NCI-H510A (cell line): ENCODE measurements around the gene PCDHB6.
"Not testable (repeated sequence)": the region's sequence is repeated elsewhere in the genome, so short reads cannot be mapped to it uniquely, and the experiment has no call there.

Experiments
- DNase-seq: peaks from one replicate; lab custom pipeline; 2025; lab: John Stamatoyannopoulos, UW

Gene PCDHB6

DNA sequence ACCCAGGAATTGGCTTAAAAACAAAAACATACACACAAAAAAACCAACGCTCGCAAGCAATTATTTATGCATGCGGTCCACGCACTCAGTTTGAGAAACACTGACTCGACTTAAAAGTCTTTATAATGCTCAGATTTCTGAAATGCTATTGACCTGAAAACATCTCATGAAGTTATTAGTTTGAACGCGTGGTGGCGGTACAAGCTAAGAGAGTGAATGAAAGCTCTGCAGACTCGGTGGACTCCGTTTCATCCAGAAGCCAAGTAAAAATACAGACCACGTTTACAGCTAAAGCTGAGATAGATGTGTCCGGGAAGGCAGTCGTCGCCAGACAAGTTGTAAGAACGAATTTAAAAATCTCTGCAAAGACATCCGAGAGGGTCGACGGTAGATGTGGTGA, at the start of gene PCDHB6:
Gene PCDHB6, plus strand, starts transcription at position 246 of the 400 bp plus-strand sequence. CDS start 201 bp downstream, outside the sequence.
- peak; percentile 4 for DNase-seq

DNA sequence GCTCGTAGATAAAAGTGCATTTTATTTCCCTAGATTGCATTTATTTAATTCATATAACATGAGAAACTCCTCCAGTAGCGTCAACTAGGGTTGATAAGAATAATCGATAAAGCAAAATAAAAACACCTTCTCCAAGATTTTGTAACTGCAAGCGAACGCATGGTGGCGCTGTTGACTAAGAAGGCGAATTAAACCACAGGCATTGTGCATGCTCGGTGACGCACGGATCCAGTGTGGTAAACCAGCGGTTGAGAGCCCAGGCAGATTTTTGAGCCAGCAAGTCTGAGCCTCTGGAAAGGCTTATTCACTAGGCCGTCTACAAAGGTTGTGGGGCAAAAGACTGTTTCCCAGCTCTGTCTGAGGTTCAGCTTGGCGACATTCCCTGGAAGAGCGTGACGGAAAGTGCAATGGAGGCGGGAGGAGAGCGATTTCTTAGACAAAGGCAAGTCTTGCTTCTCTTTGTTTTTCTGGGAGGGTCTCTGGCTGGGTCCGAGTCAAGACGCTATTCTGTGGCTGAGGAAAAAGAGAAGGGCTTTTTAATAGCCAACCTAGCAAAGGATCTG, 49.5 kb upstream of the PCDHB6 start, which contains the start of gene PCDHB3:
Gene PCDHB3, plus strand, starts transcription at position 231 of the 563 bp plus-strand sequence. Its CDS starts 177 bp downstream, at position 408.
- no peak for DNase-seq

DNA sequence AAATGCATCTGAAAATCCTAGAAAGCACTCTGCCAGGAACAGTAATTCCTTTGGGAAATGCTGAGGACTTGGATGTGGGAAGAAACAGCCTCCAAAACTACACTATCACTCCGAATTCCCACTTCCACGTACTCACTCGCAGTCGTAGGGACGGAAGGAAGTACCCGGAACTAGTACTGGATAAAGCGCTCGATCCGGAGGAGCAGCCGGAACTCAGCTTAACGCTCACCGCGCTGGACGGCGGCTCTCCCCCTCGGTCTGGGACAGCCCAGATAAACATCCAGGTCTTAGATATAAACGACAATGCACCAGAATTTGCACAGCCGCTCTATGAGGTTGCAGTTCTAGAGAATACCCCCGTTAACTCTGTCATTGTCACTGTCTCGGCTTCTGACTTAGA, 48.8 kb upstream of the PCDHB6 start:
- no peak for DNase-seq

DNA sequence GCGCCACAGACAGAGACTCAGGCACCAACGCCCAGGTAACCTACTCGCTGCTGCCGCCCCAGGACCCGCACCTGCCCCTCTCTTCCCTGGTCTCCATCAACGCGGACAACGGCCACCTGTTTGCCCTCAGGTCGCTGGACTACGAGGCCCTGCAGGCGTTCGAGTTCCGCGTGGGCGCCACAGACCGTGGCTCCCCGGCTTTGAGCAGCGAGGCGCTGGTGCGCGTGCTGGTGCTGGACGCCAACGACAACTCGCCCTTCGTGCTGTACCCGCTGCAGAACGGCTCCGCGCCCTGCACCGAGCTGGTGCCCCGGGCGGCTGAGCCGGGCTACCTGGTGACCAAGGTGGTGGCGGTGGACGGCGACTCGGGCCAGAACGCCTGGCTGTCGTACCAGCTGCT, 47.8 kb upstream of the PCDHB6 start:
- DNase-seq, result not testable (repeated sequence)

DNA sequence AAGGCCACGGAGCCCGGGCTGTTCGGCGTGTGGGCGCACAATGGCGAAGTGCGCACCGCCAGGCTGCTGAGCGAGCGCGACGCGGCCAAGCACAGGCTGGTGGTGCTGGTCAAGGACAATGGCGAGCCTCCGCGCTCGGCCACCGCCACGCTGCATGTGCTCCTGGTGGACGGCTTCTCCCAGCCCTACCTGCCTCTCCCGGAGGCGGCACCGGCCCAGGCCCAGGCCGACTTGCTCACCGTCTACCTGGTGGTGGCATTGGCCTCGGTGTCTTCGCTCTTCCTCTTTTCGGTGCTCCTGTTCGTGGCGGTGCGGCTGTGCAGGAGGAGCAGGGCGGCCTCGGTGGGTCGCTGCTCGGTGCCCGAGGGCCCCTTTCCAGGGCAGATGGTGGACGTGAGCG, 47.4 kb upstream of the PCDHB6 start:
- not testable (repeated sequence) for DNase-seq

DNA sequence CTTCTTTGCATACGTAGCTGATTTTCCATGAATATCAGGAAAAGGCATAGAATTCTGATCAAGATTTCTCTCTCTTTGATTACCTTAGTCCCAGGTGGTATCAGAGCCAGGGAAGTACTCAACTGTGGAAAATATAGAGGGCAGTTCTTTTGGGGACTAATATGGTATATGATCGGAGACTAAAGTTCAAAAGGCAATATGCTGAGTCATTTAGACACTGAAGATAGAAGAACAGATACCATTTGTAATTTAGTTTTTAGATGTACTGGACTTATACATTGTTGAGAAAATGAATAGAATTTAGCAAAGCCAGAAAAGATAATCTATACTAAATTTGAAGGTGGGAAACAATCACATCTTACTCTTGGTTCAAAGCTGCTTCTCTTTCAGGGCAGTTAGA, 44.5 kb upstream of the PCDHB6 start:
- no peak for DNase-seq

DNA sequence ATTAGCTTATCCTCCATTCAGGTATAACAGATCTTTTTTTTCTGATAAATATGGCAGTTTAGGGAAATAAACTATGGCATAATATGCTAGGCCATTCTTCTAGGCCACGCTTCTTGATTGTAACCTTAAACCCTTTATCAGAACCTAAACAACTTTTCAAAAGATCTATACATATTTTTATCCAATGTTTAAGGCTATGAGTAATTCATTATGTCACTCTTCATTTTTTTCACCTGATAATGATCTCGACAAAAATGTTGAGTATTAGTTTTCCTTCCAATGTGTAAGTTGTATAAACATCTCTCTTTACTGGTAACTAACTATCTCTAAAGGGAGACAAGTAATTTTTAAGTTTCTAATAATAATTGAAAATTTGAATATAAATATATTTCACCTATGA, 30.6 kb upstream of the PCDHB6 start:
- DNase-seq, result no peak

DNA sequence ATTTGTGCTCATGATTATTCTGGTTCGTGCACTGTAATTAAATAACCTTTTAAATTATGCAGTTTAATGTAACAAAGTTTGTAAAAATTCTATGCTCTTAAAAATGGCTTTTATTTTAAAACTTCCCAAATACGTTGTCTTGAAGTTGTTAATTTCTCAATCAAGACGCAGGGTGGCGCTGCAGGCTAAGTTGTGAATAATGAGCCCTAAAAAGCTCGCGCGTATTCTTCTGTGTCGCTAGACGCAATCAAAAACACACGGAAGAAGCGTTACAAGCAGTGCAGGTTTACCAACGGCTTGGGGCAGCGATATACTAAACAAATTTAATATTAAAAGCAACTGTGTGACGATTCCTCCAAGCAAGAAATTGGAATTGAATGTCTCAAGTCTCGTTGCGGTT, 28.3 kb upstream of the PCDHB6 start, which contains the start of gene PCDHB4:
Gene PCDHB4, plus strand, starts transcription at position 256 of the 400 bp plus-strand sequence. CDS start 181 bp downstream, outside the sequence.
- DNase-seq, result no peak

DNA sequence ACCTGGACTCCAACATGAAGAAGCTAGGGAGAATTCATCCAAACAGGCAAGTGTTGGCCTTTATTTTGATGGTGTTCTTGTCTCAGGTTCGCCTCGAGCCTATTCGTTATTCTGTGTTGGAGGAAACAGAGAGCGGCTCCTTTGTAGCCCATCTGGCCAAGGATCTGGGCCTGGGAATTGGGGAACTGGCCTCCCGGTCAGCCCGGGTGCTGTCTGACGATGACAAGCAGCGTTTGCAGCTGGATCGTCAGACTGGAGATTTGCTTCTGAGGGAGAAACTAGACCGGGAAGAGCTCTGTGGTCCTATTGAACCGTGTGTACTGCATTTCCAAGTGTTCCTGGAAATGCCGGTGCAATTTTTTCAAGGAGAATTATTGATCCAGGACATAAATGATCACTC, 27.9 kb upstream of the PCDHB6 start:
- DNase-seq, result no peak

DNA sequence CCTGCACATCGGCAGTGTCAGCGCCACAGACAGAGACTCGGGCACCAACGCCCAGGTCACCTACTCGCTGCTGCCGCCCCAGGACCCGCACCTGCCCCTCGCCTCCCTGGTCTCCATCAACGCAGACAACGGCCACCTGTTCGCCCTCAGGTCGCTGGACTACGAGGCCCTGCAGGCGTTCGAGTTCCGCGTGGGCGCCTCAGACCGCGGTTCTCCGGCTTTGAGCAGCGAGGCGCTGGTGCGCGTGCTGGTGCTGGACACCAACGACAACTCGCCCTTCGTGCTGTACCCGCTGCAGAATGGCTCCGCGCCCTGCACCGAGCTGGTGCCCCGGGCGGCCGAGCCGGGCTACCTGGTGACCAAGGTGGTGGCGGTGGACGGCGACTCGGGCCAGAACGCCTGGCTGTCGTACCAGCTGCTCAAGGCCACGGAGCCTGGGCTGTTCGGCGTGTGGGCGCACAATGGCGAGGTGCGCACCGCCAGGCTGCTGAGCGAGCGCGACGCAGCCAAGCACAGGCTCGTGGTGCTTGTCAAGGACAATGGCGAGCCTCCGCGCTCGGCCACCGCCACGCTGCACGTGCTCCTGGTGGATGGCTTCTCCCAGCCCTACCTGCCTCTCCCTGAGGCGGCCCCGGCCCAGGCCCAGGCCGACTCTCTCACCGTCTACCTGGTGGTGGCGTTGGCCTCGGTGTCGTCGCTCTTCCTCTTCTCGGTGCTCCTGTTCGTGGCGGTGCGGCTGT, 26.3 kb upstream of the PCDHB6 start:
- DNase-seq, result not testable (repeated sequence)

DNA sequence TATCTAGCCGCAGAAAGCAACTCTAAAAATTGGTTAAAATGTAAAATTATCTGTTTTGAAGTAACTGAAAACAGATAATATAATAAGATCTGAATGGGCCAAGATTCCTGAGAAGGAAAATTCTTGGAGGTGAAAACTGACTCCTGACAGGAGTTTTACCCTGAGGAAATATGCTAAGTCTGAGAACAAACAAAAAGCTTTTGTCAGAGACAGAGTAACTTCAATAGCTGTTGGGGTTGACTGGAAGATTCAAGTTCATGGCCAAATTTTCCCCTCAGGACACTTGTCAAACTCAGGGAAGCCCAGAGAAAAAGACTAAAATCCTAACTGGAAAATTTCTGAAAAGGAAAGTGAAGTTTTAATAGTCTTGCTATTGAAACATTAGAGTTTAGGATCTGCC, 22.6 kb upstream of the PCDHB6 start:
- no peak for DNase-seq

DNA sequence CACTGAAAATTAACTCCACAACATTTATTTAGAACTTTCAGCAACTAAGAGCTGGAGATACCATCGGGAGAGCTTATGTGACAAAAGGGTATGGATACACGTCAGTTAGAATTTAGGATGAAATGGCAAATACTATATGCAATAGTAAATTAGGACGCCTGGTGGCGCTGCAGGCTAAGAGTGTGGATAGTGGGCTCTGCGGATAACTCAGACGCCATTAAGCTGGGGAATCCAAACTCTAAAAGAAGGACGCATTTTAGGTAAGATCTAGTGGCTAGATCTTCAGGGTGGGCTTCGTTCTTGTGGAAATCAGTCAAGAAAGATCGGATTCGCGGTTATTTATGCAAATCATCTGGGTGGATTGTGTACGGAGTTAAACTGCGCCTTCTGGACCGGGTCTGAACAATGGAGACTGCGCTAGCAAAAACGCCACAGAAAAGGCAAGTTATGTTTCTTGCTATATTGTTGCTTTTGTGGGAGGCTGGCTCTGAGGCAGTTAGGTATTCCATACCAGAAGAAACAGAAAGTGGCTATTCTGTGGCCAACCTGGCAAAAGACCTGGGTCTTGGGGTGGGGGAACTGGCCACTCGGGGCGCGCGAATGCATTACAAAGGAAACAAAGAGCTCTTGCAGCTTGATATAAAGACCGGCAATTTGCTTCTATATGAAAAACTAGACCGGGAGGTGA, 14.7 kb upstream of the PCDHB6 start, which contains the start of gene PCDHB5:
Gene PCDHB5, plus strand, starts transcription at position 177 of the 688 bp plus-strand sequence. Its CDS starts 229 bp downstream, at position 406.
- DNase-seq, result no peak

DNA sequence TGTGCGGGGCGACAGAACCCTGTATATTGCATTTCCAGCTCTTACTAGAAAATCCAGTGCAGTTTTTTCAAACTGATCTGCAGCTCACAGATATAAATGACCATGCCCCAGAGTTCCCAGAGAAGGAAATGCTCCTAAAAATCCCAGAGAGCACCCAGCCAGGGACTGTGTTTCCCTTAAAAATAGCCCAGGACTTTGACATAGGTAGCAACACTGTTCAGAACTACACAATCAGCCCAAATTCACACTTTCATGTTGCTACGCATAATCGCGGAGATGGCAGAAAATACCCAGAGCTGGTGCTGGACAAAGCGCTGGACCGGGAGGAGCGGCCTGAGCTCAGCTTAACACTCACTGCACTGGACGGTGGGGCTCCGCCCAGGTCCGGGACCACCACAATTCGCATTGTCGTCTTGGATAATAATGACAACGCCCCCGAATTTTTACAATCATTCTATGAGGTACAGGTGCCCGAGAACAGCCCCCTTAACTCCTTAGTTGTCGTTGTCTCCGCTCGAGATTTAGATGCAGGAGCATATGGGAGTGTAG, 14.1 kb upstream of the PCDHB6 start:
- DNase-seq, result no peak

DNA sequence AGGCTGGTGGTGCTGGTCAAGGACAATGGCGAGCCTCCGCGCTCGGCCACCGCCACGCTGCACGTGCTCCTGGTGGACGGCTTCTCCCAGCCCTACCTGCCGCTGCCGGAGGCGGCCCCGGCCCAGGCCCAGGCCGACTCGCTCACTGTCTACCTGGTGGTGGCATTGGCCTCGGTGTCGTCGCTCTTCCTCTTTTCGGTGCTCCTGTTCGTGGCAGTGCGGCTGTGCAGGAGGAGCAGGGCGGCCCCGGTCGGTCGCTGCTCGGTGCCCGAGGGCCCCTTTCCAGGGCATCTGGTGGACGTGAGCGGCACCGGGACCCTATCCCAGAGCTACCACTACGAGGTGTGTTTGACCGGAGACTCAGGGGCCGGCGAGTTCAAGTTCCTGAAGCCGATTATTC, 12.5 kb upstream of the PCDHB6 start:
- not testable (repeated sequence) for DNase-seq

DNA sequence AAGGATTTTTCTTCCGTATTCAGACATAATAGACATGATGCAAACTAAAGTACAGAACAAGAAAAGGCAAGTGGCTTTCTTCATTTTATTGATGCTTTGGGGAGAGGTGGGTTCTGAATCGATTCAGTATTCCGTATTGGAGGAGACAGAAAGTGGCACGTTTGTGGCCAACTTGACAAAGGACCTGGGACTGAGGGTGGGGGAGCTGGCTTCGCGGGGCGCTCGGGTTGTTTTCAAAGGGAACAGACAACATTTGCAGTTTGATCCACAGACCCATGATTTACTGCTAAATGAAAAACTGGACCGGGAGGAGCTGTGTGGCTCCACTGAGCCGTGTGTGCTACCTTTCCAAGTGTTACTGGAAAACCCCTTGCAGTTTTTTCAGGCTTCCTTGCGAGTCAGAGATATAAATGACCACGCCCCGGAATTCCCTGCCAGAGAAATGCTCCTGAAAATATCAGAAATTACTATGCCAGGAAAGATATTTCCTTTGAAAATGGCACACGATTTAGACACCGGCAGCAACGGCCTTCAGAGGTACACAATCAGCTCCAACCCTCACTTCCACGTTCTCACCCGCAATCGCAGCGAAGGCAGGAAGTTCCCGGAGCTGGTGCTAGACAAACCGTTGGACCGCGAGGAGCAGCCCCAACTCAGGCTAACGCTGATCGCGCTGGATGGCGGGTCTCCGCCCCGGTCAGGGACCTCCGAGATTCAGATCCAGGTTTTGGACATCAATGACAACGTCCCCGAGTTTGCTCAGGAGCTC, 551 bp downstream of the PCDHB6 start:
- DNase-seq, result no peak

DNA sequence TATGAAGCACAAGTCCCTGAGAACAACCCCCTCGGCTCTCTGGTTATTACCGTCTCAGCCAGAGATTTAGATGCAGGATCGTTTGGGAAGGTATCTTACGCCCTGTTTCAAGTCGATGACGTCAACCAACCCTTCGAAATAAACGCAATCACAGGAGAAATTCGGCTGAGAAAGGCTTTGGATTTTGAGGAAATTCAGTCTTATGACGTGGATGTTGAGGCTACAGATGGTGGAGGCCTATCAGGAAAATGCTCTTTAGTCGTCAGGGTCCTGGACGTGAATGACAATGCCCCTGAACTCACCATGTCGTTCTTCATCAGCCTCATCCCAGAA, 1.1 kb downstream of the PCDHB6 start:
- no peak for DNase-seq

DNA sequence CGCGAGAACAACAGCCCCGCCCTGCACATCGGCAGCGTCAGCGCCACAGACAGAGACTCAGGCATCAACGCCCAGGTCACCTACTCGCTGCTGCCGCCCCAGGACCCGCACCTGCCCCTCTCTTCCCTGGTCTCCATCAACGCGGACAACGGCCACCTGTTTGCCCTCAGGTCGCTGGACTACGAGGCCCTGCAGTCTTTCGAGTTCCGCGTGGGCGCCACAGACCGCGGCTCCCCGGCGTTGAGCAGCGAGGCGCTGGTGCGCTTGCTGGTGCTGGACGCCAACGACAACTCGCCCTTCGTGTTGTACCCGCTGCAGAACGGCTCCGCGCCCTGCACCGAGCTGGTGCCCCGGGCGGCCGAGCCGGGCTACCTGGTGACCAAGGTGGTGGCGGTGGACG, 1.8 kb downstream of the PCDHB6 start:
- not testable (repeated sequence) for DNase-seq

DNA sequence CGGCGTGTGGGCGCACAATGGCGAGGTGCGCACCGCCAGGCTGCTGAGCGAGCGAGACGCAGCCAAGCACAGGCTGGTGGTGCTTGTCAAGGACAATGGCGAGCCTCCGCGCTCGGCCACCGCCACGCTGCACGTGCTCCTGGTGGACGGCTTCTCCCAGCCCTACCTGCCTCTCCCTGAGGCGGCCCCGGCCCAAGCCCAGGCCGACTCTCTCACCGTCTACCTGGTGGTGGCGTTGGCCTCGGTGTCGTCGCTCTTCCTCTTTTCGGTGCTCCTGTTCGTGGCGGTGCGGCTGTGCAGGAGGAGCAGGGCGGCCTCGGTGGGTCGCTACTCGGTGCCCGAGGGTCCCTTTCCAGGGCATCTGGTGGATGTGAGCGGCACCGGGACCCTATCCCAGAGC, 2.2 kb downstream of the PCDHB6 start:
- DNase-seq, result not testable (repeated sequence)

DNA sequence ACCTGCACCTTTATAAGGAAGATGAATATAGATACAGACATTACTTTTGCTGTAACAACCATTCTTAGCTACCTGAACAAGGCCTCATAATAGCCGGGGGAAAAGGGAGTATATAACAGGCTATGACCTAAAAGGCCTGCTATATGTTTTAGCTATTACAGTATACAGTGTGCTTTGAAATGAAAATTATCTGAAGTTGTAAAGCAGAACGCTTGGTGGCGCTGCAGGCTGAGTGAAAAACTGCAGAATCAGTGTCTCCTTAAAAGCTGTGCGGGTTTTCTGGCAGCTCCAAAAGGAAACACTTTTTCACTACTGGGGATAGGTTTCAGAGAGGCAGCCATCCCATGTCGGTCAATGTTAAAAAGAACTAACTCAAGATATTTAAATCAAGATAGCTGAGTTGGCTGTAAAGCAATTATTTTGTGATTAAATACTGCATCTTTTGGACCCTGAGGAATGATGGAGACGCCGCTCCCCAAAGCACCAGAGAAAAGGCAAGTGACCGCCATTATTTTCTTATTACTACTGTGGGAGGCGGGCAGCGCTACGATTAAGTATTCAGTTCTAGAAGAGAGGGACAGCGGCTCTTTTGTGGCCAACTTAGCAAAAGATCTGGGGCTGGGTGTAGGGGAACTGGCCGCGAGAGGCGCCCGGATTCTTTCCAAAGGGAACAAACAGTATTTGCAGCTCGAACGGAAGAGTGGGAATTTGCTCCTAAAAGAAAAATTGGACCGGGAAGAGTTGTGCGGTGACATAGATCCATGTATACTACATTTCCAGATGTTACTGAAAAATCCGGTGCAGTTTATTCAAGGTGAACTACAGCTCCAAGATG, 5.9 kb downstream of the PCDHB6 start:
- DNase-seq, result no peak

DNA sequence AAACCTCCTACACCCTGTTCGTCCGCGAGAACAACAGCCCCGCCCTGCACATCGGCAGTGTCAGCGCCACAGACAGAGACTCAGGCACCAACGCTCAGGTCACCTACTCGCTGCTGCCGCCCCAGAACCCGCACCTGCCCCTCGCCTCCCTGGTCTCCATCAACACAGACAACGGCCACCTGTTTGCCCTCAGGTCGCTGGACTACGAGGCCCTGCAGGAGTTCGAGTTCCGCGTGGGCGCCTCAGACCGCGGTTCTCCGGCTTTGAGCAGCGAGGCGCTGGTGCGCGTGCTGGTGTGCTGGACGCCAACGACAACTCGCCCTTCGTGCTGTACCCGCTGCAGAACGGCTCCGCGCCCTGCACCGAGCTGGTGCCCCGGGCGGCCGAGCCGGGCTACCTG, 7.5 kb downstream of the PCDHB6 start:
- not testable (repeated sequence) for DNase-seq

DNA sequence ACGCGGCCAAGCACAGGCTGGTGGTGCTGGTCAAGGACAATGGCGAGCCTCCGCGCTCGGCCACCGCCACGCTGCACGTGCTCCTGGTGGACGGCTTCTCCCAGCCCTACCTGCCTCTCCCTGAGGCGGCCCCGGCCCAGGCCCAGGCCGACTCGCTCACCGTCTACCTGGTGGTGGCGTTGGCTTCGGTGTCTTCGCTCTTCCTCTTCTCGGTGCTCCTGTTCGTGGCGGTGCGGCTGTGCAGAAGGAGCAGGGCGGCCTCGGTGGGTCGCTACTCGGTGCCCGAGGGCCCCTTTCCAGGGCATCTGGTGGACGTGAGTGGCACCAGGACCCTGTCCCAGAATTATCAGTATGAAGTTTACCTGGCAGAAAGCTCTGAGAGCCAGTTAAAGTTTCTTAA, 8.0 kb downstream of the PCDHB6 start:
- not testable (repeated sequence) for DNase-seq
